Right lobe of liver (tissue), 6 donors: ENCODE data around the gene APCDD1. TPM values are rescaled to one million over a fixed set of nuclear protein-coding genes. Genes with fewer than 3 reads are reported as not detected.

Experiments
- ATAC-seq, 4 donors: fragments of 200-7000 bp; cut with Tn5 transposase; one replicate each; pipeline ENCODE4 v1.9.1; 2020; ENCODE audit warnings: mild to moderate bottlenecking in 4 of 4, moderate library complexity in 4 of 4
- DNase-seq, 3 donors: peaks; one replicate each; pipeline ENCODE4 v3.0.0-alpha.2; 2020
- H3K27ac ChIP-seq, 3 donors: fragments of 200-600 bp; one replicate each; pipeline ENCODE4 v1.8.0; 2022
- H3K27me3 ChIP-seq, 2 donors: fragments of 200-600 bp; one replicate each; pipeline ENCODE4 v1.8.0; 2022
- H3K36me3 ChIP-seq, 4 donors: fragments of 200-600 bp; sonication (generic) in 1 of 4; one replicate each; pipeline versions ENCODE4 v1.5.1 to v1.8.0; 2017 to 2022; ENCODE audit warnings: control low read depth in 1 of 4
- H3K4me1 ChIP-seq, 4 donors: fragments of 200-600 bp; sonication (generic) in 1 of 4; one replicate each; pipeline versions ENCODE4 v1.5.1 to v1.8.0; 2017 to 2022; ENCODE audit warnings: control low read depth in 1 of 4
- H3K4me3 ChIP-seq, 3 donors: fragments of 200-600 bp; one replicate each; pipeline ENCODE4 v1.8.0; 2022
- H3K9me3 ChIP-seq, 4 donors: fragments of 200-600 bp; sonication (generic) in 1 of 4; one replicate each; pipeline versions ENCODE4 v1.5.1 to v1.8.0; 2017 to 2022; ENCODE audit warnings: control low read depth in 1 of 4
- CTCF ChIP-seq, 4 donors: fragments of 200-600 bp in 3 of 4; fragments of 450-650 bp in 1 of 4; IDR thresholded peaks; one replicate each; pipeline versions ENCODE4 v1.5.1 to v1.8.0; 2016 to 2022; ENCODE audit warnings: antibody characterized with exemption in 4 of 4, mild to moderate bottlenecking in 2 of 4
- POLR2A ChIP-seq: fragments of 450-650 bp; IDR thresholded peaks from one replicate; pipeline ENCODE4 v1.6.1; 2017; ENCODE audit warnings: antibody characterized with exemption, mild to moderate bottlenecking
- WGBS: methylation state at CpG from one replicate; pipeline ENCODE4 v1.1.6; 2018; ENCODE audit warnings: low coverage, low lambda C conversion rate; ENCODE audit not compliant: insufficient coverage; ENCODE audit errors: missing lambda C conversion rate; 5-methylcytosine and 5-hydroxymethylcytosine counted together
- intact Hi-C, 2 donors: fragments of 100-400 bp; cut with DNase I; formaldehyde crosslinking; loops; one replicate each; pipeline versions ENCODE4 v1.11.2 to v1.14.1; 2022
- total RNA-seq, 6 experiments: library from RNA; depleted of rRNA in 2 of 6; stranded (reverse); fragments of >200 nt in 2 of 6; fragmentation: NEBNext Ultra II Directional in 3 of 6; extraction: Animal tissue kit (Norgen Biotek cat#: 25700) in 3 of 6; gene quantifications; one replicate each; pipeline versions ENCODE4 v1.1.0 to v1.2.4, GENCODE V29; 2016 to 2023
- donor health status: DM: no; HTN: yes; CAD: no.
- donor health status: DM: no; HTN: no; CAD: no.
- donor health status: DM: no; HTN: no; CAD: no.
- donor health status: DM: no; HTN: yes; CAD: no.
- donor health status: DM: no; HTN: yes; CAD: no.

APCDD1 gene
- total RNA-seq, 6 experiments from 2014 or later, result 0.42 to 2.7 (median 0.71) TPM

- H3K36me3 ChIP-seq, result no peaks in the 10 kb centered on the region
- ATAC-seq, result no peak
- peaks cover 0 to 6% (median 0%) of the 10 kb centered on the region in 4 donors for H3K4me1 ChIP-seq
- WGBS, result 72% methylated on average over 4 of the region's 4 CpGs
- no peak overlapping the region for H3K27ac ChIP-seq
- H3K9me3 ChIP-seq, result no peaks in the 10 kb centered on the region
- no peak for DNase-seq
- TF ChIP-seq CTCF (IDR thresholded peaks at IDR 0.05), result no peak
- TF ChIP-seq POLR2A, result no peak
- no peak overlapping the region for H3K4me3 ChIP-seq
- intact Hi-C loops, result no loop called here
- peaks cover 0 to 8% of the 10 kb centered on the region in 2 donors for H3K27me3 ChIP-seq
These were observed 2.3 kb downstream of the APCDD1 start for GRCh38 chr18:10456718-10457117.

- Histone ChIP-seq H3K9me3 (no peaks in the 10 kb centered on the region), H3K4me3 (no peak overlapping the region), H3K4me1 (peaks cover 0 to 6% (median 0%) of the 10 kb centered on the region in 4 donors), H3K27me3 (peaks cover 0 to 8% of the 10 kb centered on the region in 2 donors), H3K27ac (no peak overlapping the region), H3K36me3 (no peaks in the 10 kb centered on the region)
- ATAC-seq (no peak), DNase-seq (no peak)
- 88% methylated on average over 2 of the region's 2 CpGs for WGBS
- intact Hi-C loops, result no loop called here
- TF ChIP-seq POLR2A (no peak), CTCF (IDR thresholded peaks at IDR 0.05) (no peak)
These were observed 2.7 kb downstream of the APCDD1 start for GRCh38 chr18:10457128-10457527.

- no peak for TF ChIP-seq POLR2A
- no peak overlapping the region for H3K27ac ChIP-seq
These were observed 3.3 kb downstream of the APCDD1 start for GRCh38 chr18:10457767-10458166.

GRCh38 chr18:10458691-10459090 is 4.3 kb downstream of the APCDD1 start:
- H3K4me1 ChIP-seq, result peaks cover 0 to 6% (median 0%) of the 10 kb centered on the region in 4 donors
- TF ChIP-seq CTCF (IDR thresholded peaks at IDR 0.05) (no peak), POLR2A (no peak)
- H3K4me3 ChIP-seq, result no peak overlapping the region
- intact Hi-C loops, result no loop called here
- 56% methylated on average over 4 of the region's 5 CpGs for WGBS
- H3K36me3 ChIP-seq, result no peaks in the 10 kb centered on the region
- no peak overlapping the region for H3K27ac ChIP-seq
- H3K27me3 ChIP-seq, result peaks cover 0 to 8% of the 10 kb centered on the region in 2 donors
- DNase-seq (no peak), ATAC-seq (no peak)
- H3K9me3 ChIP-seq, result no peaks in the 10 kb centered on the region

More at GRCh38 chr18:10457767-10458166, 3.3 kb downstream of the APCDD1 start:
- peaks cover 0 to 8% of the 10 kb centered on the region in 2 donors for H3K27me3 ChIP-seq
- no peak overlapping the region for H3K4me3 ChIP-seq
- no peaks in the 10 kb centered on the region for H3K36me3 ChIP-seq
- intact Hi-C loops, result no loop called here
- DNase-seq (no peak), ATAC-seq (no peak)
- peaks cover 0 to 6% (median 0%) of the 10 kb centered on the region in 4 donors for H3K4me1 ChIP-seq
- no peaks in the 10 kb centered on the region for H3K9me3 ChIP-seq
- 56% methylated on average over 2 of the region's 2 CpGs for WGBS

GRCh38 chr18:10459587-10459986 is 5.2 kb downstream of the APCDD1 start:
- DNase-seq, result no peak
- intact Hi-C loops, result no loop called here
- 0% methylated on average over 1 of the region's 1 CpG for WGBS
- Histone ChIP-seq H3K9me3 (no peaks in the 10 kb centered on the region), H3K4me3 (no peak overlapping the region), H3K27me3 (peaks cover 0 to 8% of the 10 kb centered on the region in 2 donors), H3K36me3 (no peaks in the 10 kb centered on the region), H3K27ac (no peak overlapping the region), H3K4me1 (peaks cover 0 to 6% (median 0%) of the 10 kb centered on the region in 4 donors)
- no peak for ATAC-seq
- no peak for TF ChIP-seq POLR2A
- no peak for TF ChIP-seq CTCF (IDR thresholded peaks at IDR 0.05)
